Brain microvascular endothelial cell (primary cell): ENCODE measurements around the gene KLHDC9.

Experiments
- DNase-seq: peaks from one replicate; pipeline ENCODE4 v3.0.0-alpha.2; 2020
- H3K27ac ChIP-seq: fragments of 250-450 bp; sonication (Bioruptor Pico); 2 replicates; pipeline ENCODE4 v1.5.1; 2020; ENCODE audit warnings: mild to moderate bottlenecking, moderate library complexity
- H3K27me3 ChIP-seq: fragments of 250-450 bp; sonication (Bioruptor Pico); replicated peaks from 2 replicates; pipeline ENCODE4 v1.5.1; 2020; ENCODE audit warnings: mild to moderate bottlenecking
- H3K36me3 ChIP-seq: fragments of 250-450 bp; sonication (Bioruptor Pico); replicated peaks from 2 replicates; pipeline ENCODE4 v1.5.1; 2020; ENCODE audit warnings: mild to moderate bottlenecking
- H3K4me3 ChIP-seq: 2 replicates; pipeline ENCODE4 v1.5.1; 2011; ENCODE audit warnings: low read depth, mild to moderate bottlenecking, control low read depth, low read length, moderate library complexity
- CTCF ChIP-seq: IDR thresholded peaks from 2 replicates; pipeline ENCODE4 v1.5.1; 2011; ENCODE audit warnings: low read depth, mild to moderate bottlenecking, moderate library complexity, low read length, control low read depth, inconsistent platforms; ENCODE audit errors: missing control alignments
- in situ Hi-C: cut with HindIII; loops from 2 replicates; pipeline ENCODE4 v1.10.0; 2017; ENCODE audit warnings: low sequenced_read_pairs, low pct_ligation_motif_present

Gene KLHDC9

GRCh38 chr1:161145832-161146231 lies 47.7 kb downstream of the KLHDC9 start:
- in situ Hi-C loops = loop anchor here (25.0 kb wide), 1 partner anchor 109 kb away; the partner anchor contains the start of genes TSTD1 and USF1
- Histone ChIP-seq H3K27ac (no peak overlapping the region), H3K4me3 (no peak overlapping the region), H3K27me3 (no peaks in the 10 kb centered on the region), H3K36me3 (no peaks in the 10 kb centered on the region)
- DNase-seq = no peak
- TF ChIP-seq CTCF = no peak
